ENCODE results near the gene MIOS.

The MIOS gene

GRCh38 chr7:7618410-7618809 is 51.7 kb downstream of the MIOS start:
- Histone ChIP-seq H3K4me3 (ENCODE audit: low read length) (no peak overlapping the region), H3K9me3 (ENCODE audit: control insufficient read depth, insufficient read depth, low read length) (no peaks in the 10 kb centered on the region), H3K4me1 (ENCODE audit: control insufficient read depth, low read length) (no peaks in the 10 kb centered on the region), H3K79me2 (ENCODE audit: control insufficient read depth, low read length) (no peaks in the 10 kb centered on the region), H4K20me1 (ENCODE audit: control insufficient read depth, insufficient read depth, low read depth, low read length) (no peaks in the 10 kb centered on the region), H3K27me3 (ENCODE audit: control insufficient read depth, low read length) (no peaks in the 10 kb centered on the region), H3K4me2 (ENCODE audit: low read length) (no peak overlapping the region), H3K36me3 (ENCODE audit: control insufficient read depth, low read length) (no peaks in the 10 kb centered on the region), H3K27ac (ENCODE audit: low read depth, low read length) (no peak overlapping the region), H3K9me2 (replicated peaks; ENCODE audit: control insufficient read depth, low read length) (no peaks in the 10 kb centered on the region), H3F3A (ENCODE audit: control insufficient read depth, insufficient read depth) (0 out of 2 replicates have a peak, but pooled peaks cover 2% of the 10 kb centered on the region)
- TF ChIP-seq, protein P1, sequence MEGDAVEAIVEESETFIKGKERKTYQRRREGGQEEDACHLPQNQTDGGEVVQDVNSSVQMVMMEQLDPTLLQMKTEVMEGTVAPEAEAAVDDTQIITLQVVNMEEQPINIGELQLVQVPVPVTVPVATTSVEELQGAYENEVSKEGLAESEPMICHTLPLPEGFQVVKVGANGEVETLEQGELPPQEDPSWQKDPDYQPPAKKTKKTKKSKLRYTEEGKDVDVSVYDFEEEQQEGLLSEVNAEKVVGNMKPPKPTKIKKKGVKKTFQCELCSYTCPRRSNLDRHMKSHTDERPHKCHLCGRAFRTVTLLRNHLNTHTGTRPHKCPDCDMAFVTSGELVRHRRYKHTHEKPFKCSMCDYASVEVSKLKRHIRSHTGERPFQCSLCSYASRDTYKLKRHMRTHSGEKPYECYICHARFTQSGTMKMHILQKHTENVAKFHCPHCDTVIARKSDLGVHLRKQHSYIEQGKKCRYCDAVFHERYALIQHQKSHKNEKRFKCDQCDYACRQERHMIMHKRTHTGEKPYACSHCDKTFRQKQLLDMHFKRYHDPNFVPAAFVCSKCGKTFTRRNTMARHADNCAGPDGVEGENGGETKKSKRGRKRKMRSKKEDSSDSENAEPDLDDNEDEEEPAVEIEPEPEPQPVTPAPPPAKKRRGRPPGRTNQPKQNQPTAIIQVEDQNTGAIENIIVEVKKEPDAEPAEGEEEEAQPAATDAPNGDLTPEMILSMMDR (IDR thresholded peaks at IDR 0.05; ENCODE audit: low read depth, low read length, poor library complexity, severe bottlenecking): no peak

DNA sequence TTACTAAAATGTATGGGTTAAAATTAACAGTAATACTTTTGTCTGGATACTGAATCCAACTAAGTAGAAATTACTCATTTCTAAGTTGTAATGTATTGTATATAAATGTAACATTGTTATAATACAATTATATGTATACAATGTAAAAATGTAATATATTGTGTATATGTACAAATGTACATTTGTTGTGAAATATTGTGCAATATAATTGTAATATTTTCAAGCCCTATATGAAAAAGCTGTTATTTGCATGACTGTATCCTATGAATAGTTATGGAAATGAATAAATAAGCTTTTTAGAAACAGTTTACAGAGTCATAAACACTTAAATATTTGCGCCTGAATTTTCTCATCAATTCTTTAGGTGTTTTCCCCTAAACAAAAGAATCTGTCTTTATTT is 53.6 kb downstream of the MIOS start:
- Histone ChIP-seq H3K9me3 (ENCODE audit: control insufficient read depth, insufficient read depth, low read length) (no peaks in the 10 kb centered on the region), H3K4me3 (ENCODE audit: low read length) (no peak overlapping the region), H3K9me2 (replicated peaks; ENCODE audit: control insufficient read depth, low read length) (no peaks in the 10 kb centered on the region), H3K27ac (ENCODE audit: low read depth, low read length) (no peak overlapping the region), H4K20me1 (ENCODE audit: control insufficient read depth, insufficient read depth, low read depth, low read length) (no peaks in the 10 kb centered on the region), H3F3A (ENCODE audit: control insufficient read depth, insufficient read depth) (no peaks in the 10 kb centered on the region), H3K4me2 (ENCODE audit: low read length) (no peak overlapping the region), H3K4me1 (ENCODE audit: control insufficient read depth, low read length) (no peaks in the 10 kb centered on the region), H3K36me3 (ENCODE audit: control insufficient read depth, low read length) (no peaks in the 10 kb centered on the region), H3K27me3 (ENCODE audit: control insufficient read depth, low read length) (no peaks in the 10 kb centered on the region), H3K79me2 (ENCODE audit: control insufficient read depth, low read length) (no peaks in the 10 kb centered on the region)
- no peak for TF ChIP-seq EZH2phosphoT487 (IDR thresholded peaks at IDR 0.05; ENCODE audit: borderline replicate concordance, low read length)
- TF ChIP-seq, protein P1 (IDR thresholded peaks at IDR 0.05; ENCODE audit: low read depth, low read length, poor library complexity, severe bottlenecking): no peak

DNA sequence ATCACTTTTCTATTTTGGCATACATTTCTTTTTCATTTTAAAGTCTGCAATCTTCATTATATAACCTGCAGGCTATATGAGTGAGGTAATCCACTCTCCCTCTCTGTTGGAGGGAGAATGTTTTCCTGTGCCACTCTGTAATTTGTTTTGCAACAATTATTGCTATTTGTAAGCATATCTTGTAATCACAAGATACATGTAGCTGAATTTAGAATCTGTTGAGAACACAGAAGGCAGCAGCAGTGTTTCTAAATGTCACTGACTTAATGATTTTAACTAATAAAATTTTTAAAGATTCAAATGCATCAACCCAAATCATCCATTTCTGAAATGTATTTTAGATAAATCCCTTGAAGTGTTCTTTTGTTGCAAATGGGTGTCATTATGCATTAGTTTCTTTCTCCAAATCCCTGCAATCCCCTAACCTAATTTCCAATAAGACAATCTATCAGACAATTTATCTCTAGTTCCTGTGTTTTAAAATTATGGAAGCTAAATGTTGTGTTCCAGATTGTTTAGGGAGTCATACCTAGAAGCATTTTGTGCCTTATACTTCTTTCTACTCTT is 54.0 kb downstream of the MIOS start:
- H3K4me3 ChIP-seq (ENCODE audit: low read length): no peak overlapping the region
- H3K36me3 ChIP-seq (ENCODE audit: control insufficient read depth, low read length): no peaks in the 10 kb centered on the region
- no peak for TF ChIP-seq EZH2phosphoT487 (IDR thresholded peaks at IDR 0.05; ENCODE audit: borderline replicate concordance, low read length)
- TF ChIP-seq, protein P1 (IDR thresholded peaks at IDR 0.05; ENCODE audit: low read depth, low read length, poor library complexity, severe bottlenecking): no peak
- no peaks in the 10 kb centered on the region for H3F3A ChIP-seq (ENCODE audit: control insufficient read depth, insufficient read depth)
- no peaks in the 10 kb centered on the region for H3K4me1 ChIP-seq (ENCODE audit: control insufficient read depth, low read length)
- H4K20me1 ChIP-seq (ENCODE audit: control insufficient read depth, insufficient read depth, low read depth, low read length): no peaks in the 10 kb centered on the region
- H3K9me2 ChIP-seq (replicated peaks; ENCODE audit: control insufficient read depth, low read length): no peaks in the 10 kb centered on the region
- H3K9me3 ChIP-seq (ENCODE audit: control insufficient read depth, insufficient read depth, low read length): peaks cover 2% of the 10 kb centered on the region; the same call in 1 of the 2 replicates
- no peak overlapping the region for H3K4me2 ChIP-seq (ENCODE audit: low read length)
- H3K27me3 ChIP-seq (ENCODE audit: control insufficient read depth, low read length): no peaks in the 10 kb centered on the region
- H3K79me2 ChIP-seq (ENCODE audit: control insufficient read depth, low read length): no peaks in the 10 kb centered on the region
- no peak overlapping the region for H3K27ac ChIP-seq (ENCODE audit: low read depth, low read length)

Data from DOHH2 (cell line).